Smooth muscle cell (in vitro differentiated cells): ENCODE results near the gene MYRF. TPM values are rescaled to one million over a fixed set of nuclear protein-coding genes. Genes with fewer than 3 reads are reported as not detected.

Experiments used
- DNase-seq: peaks from one replicate; lab custom pipeline; 2025; ENCODE audit not compliant: unreplicated experiment; lab: John Stamatoyannopoulos, UW
- H2AFZ ChIP-seq: fragments of 200-600 bp; sonication (generic); 2 replicates; pipeline ENCODE4 v1.6.0; 2016; ENCODE audit warnings: antibody characterized with exemption, low read depth, mild to moderate bottlenecking
- H3F3A ChIP-seq: fragments of 200-600 bp; sonication (generic); 2 replicates; pipeline ENCODE4 v1.6.0; 2017; ENCODE audit warnings: antibody characterized with exemption, low read depth
- H3K27ac ChIP-seq: fragments of 200-600 bp; sonication (generic); 2 replicates; pipeline ENCODE4 v1.5.1; 2016; ENCODE audit warnings: low read depth, mild to moderate bottlenecking
- H3K27me3 ChIP-seq: fragments of 200-600 bp; sonication (generic); 2 replicates; pipeline ENCODE4 v1.6.1; 2016; ENCODE audit warnings: low read depth, mild to moderate bottlenecking
- H3K36me3 ChIP-seq: fragments of 200-600 bp; sonication (generic); 2 replicates; pipeline ENCODE4 v1.5.1; 2016; ENCODE audit warnings: low read depth
- H3K4me1 ChIP-seq: fragments of 200-600 bp; sonication (generic); 2 replicates; pipeline ENCODE4 v1.5.1; 2016; ENCODE audit warnings: low read depth
- H3K4me2 ChIP-seq: fragments of 200-600 bp; sonication (generic); 2 replicates; pipeline ENCODE4 v1.6.0; 2016; ENCODE audit warnings: mild to moderate bottlenecking
- H3K4me3 ChIP-seq: fragments of 200-600 bp; sonication (generic); 2 replicates; pipeline ENCODE4 v1.5.1; 2016; ENCODE audit warnings: mild to moderate bottlenecking
- H3K79me2 ChIP-seq: fragments of 200-600 bp; sonication (generic); 2 replicates; pipeline ENCODE4 v1.6.0; 2016; ENCODE audit warnings: low read depth, mild to moderate bottlenecking
- H3K9ac ChIP-seq: fragments of 200-600 bp; sonication (generic); 2 replicates; pipeline ENCODE4 v1.6.0; 2016; ENCODE audit warnings: low read depth
- H3K9me3 ChIP-seq: fragments of 200-600 bp; sonication (generic); replicated peaks from 2 replicates; pipeline ENCODE4 v1.5.1; 2016; ENCODE audit warnings: low read depth
- H4K20me1 ChIP-seq: fragments of 200-600 bp; sonication (generic); 2 replicates; pipeline ENCODE4 v1.6.0; 2016; ENCODE audit warnings: low read depth
- CTCF ChIP-seq: fragments of 200-600 bp; sonication (generic); IDR thresholded peaks from 2 replicates; pipeline ENCODE4 v1.5.1; 2017; ENCODE audit warnings: borderline replicate concordance, mild to moderate bottlenecking, antibody characterized with exemption; ENCODE audit not compliant: insufficient read depth, poor library complexity, severe bottlenecking
- WGBS: methylation state at CpG from one replicate; pipeline ENCODE4 v1.1.7; 2016; ENCODE audit warnings: low lambda C conversion rate; 5-methylcytosine and 5-hydroxymethylcytosine counted together
- polyA plus RNA-seq: library from polyadenylated mRNA; unstranded; fragments of >200 nt; fragmentation: Nextera tagmentation; extraction: Ambion mirVana; gene quantifications from 2 replicates; pipeline ENCODE4 v1.2.1, GENCODE V29; 2016
- total RNA-seq: library from RNA; depleted of rRNA; stranded (reverse); fragments of >200 nt; gene quantifications from 2 replicates; pipeline ENCODE4 v1.2.3, GENCODE V29; 2014

The MYRF gene
- total and polyA plus RNA-seq, 2 experiments from 2014 or later: 11.1 to 13.7 TPM

GRCh38 chr11:61780581-61781162 lies 28.2 kb downstream of the MYRF start:
- no peaks in the 10 kb centered on the region for H3K36me3 ChIP-seq
- H3K79me2 ChIP-seq: no peaks in the 10 kb centered on the region
- no peaks in the 10 kb centered on the region for H3K9me3 ChIP-seq
- no peak for DNase-seq
- H3K27me3 ChIP-seq: no peaks in the 10 kb centered on the region
- no peak overlapping the region for H2AFZ ChIP-seq
- H3K4me1 ChIP-seq: no peaks in the 10 kb centered on the region
- H3K9ac ChIP-seq: no peak overlapping the region
- peaks cover 10% of the 10 kb centered on the region for H4K20me1 ChIP-seq
- 92% methylated on average over 5 of the region's 9 CpGs for WGBS
- no peak overlapping the region for H3K4me3 ChIP-seq
- no peak overlapping the region for H3K27ac ChIP-seq
- H3K4me2 ChIP-seq: no peak overlapping the region
- no peak for TF ChIP-seq CTCF
- peaks cover under 1% of the 10 kb centered on the region for H3F3A ChIP-seq

GRCh38 chr11:61781585-61781984 lies 29.1 kb downstream of the MYRF start:
- DNase-seq: no peak
- Histone ChIP-seq H3K36me3 (no peaks in the 10 kb centered on the region), H3K4me2 (no peak overlapping the region), H3F3A (peaks cover 8% of the 10 kb centered on the region), H2AFZ (no peak overlapping the region), H3K4me1 (no peaks in the 10 kb centered on the region), H3K9ac (no peak overlapping the region), H4K20me1 (peaks cover 10% of the 10 kb centered on the region), H3K79me2 (no peaks in the 10 kb centered on the region), H3K27ac (no peak overlapping the region), H3K9me3 (no peaks in the 10 kb centered on the region), H3K4me3 (no peak overlapping the region), H3K27me3 (no peaks in the 10 kb centered on the region)
- TF ChIP-seq CTCF: no peak
- WGBS: 84% methylated on average over 5 of the region's 5 CpGs

GRCh38 chr11:61782299-61782698 lies 29.9 kb downstream of the MYRF start:
- Histone ChIP-seq H4K20me1 (peaks cover 17% of the 10 kb centered on the region), H3K27me3 (no peaks in the 10 kb centered on the region), H3K27ac (no peak overlapping the region), H3K9me3 (no peaks in the 10 kb centered on the region), H3K4me2 (no peak overlapping the region), H3K79me2 (no peaks in the 10 kb centered on the region), H3K4me1 (no peaks in the 10 kb centered on the region), H3F3A (peaks cover 8% of the 10 kb centered on the region), H2AFZ (no peak overlapping the region), H3K36me3 (no peaks in the 10 kb centered on the region), H3K4me3 (no peak overlapping the region), H3K9ac (no peak overlapping the region)
- no peak for TF ChIP-seq CTCF
- DNase-seq: no peak
- WGBS: 83% methylated on average over 3 of the region's 3 CpGs

- Histone ChIP-seq H3K9me3 (no peaks in the 10 kb centered on the region), H2AFZ (no peak overlapping the region), H3K36me3 (no peaks in the 10 kb centered on the region), H3K27ac (no peak overlapping the region), H3K9ac (no peak overlapping the region), H3K79me2 (no peaks in the 10 kb centered on the region), H3K4me1 (no peaks in the 10 kb centered on the region), H3F3A (peaks cover 13% of the 10 kb centered on the region), H3K27me3 (no peaks in the 10 kb centered on the region), H3K4me2 (no peak overlapping the region), H3K4me3 (no peak overlapping the region), H4K20me1 (peaks cover 18% of the 10 kb centered on the region)
- DNase-seq: no peak
- 67% methylated on average over 11 of the region's 11 CpGs for WGBS
- TF ChIP-seq CTCF: no peak
Measured at GRCh38 chr11:61782841-61783240, 30.4 kb downstream of the MYRF start.
